H9 (cell line): ENCODE data around the gene TMEM184B. TPM values are rescaled to one million over a fixed set of nuclear protein-coding genes. Genes with fewer than 3 reads are reported as not detected.

ENCODE experiments used
- DNase-seq: peaks from one replicate; pipeline ENCODE4 v3.0.0-alpha.2; 2017
- H2AFZ ChIP-seq: one replicate; pipeline ENCODE4 v1.6.1; 2013; ENCODE audit warnings: mild to moderate bottlenecking, low read length, control low read depth, moderate library complexity
- H2AK5ac ChIP-seq: 2 replicates; pipeline ENCODE4 v1.6.1; 2013; ENCODE audit warnings: low read length, control low read depth, mixed read lengths; ENCODE audit not compliant: insufficient read length
- H2BK120ac ChIP-seq: one replicate; pipeline ENCODE4 v1.6.1; 2013; ENCODE audit warnings: low read depth, mild to moderate bottlenecking, low read length, control low read depth, inconsistent platforms; ENCODE audit not compliant: poor library complexity, severe bottlenecking
- H2BK12ac ChIP-seq: 2 replicates; pipeline ENCODE4 v1.6.1; 2013; ENCODE audit warnings: low read length, control low read depth, mixed read lengths, low read depth; ENCODE audit not compliant: insufficient read length
- H2BK15ac ChIP-seq: 2 replicates; pipeline ENCODE4 v1.6.1; 2013; ENCODE audit warnings: low read depth, low read length, control low read depth
- H2BK20ac ChIP-seq: one replicate; pipeline ENCODE4 v1.6.1; 2013; ENCODE audit warnings: low read depth, mild to moderate bottlenecking, low read length, control low read depth, inconsistent platforms; ENCODE audit not compliant: poor library complexity, severe bottlenecking
- H2BK5ac ChIP-seq: 2 replicates; pipeline ENCODE4 v1.6.1; 2013; ENCODE audit warnings: low read length, control low read depth, mixed read lengths; ENCODE audit not compliant: insufficient read length
- H3K14ac ChIP-seq: 2 replicates; pipeline ENCODE4 v1.6.1; 2013; ENCODE audit warnings: low read length, control low read depth; ENCODE audit not compliant: insufficient read depth
- H3K18ac ChIP-seq: 2 replicates; pipeline ENCODE4 v1.6.1; 2013; ENCODE audit warnings: low read depth, mild to moderate bottlenecking, mixed read lengths, low read length, control low read depth; ENCODE audit not compliant: insufficient read length
- H3K23ac ChIP-seq: 2 replicates; pipeline ENCODE4 v1.6.1; 2013; ENCODE audit warnings: low read length, control low read depth, mixed read lengths, low read depth; ENCODE audit not compliant: insufficient read length
- H3K23me2 ChIP-seq: 2 replicates; pipeline ENCODE4 v1.6.1; 2013; ENCODE audit warnings: low read depth, mild to moderate bottlenecking, mixed read lengths, low read length, control low read depth; ENCODE audit not compliant: insufficient read length, poor library complexity, severe bottlenecking
- H3K27ac ChIP-seq: 2 replicates; pipeline ENCODE4 v1.5.1; 2013; ENCODE audit warnings: low read length, control low read depth, mixed read lengths, low read depth; ENCODE audit not compliant: insufficient read length
- H3K27me3 ChIP-seq: 2 replicates; pipeline ENCODE4 v1.6.1; 2013; ENCODE audit warnings: low read length, control low read depth, inconsistent platforms; ENCODE audit not compliant: insufficient read depth
- H3K4ac ChIP-seq: 2 replicates; pipeline ENCODE4 v1.6.1; 2013; ENCODE audit warnings: low read depth, mild to moderate bottlenecking, control low read depth, inconsistent platforms, low read length, moderate library complexity
- H3K4me1 ChIP-seq: 2 replicates; pipeline ENCODE4 v1.6.1; 2013; ENCODE audit warnings: low read length, control low read depth, inconsistent platforms; ENCODE audit not compliant: insufficient read depth
- H3K4me2 ChIP-seq: 2 replicates; pipeline ENCODE4 v1.6.1; 2013; ENCODE audit warnings: low read length, control low read depth, mixed read lengths; ENCODE audit not compliant: insufficient read length, insufficient read depth
- H3K56ac ChIP-seq: 2 replicates; pipeline ENCODE4 v1.6.1; 2013; ENCODE audit warnings: low read depth, mild to moderate bottlenecking, mixed read lengths, low read length, control low read depth; ENCODE audit not compliant: insufficient read length
- H3K79me1 ChIP-seq: 2 replicates; pipeline ENCODE4 v1.6.1; 2013; ENCODE audit warnings: low read depth, mild to moderate bottlenecking, moderate library complexity, low read length, control low read depth, inconsistent platforms; ENCODE audit not compliant: insufficient read depth, poor library complexity, severe bottlenecking
- H3K79me2 ChIP-seq: 2 replicates; pipeline ENCODE4 v1.6.1; 2013; ENCODE audit warnings: low read length, control low read depth, inconsistent platforms; ENCODE audit not compliant: insufficient read depth
- H3K9ac ChIP-seq: 2 replicates; pipeline ENCODE4 v1.6.1; 2013; ENCODE audit warnings: low read length, control low read depth, mixed read lengths; ENCODE audit not compliant: insufficient read length; ENCODE audit errors: extremely low read depth
- H3K9me3 ChIP-seq: one replicate; pipeline ENCODE4 v1.6.1; 2013; ENCODE audit warnings: low read depth, low read length, inconsistent platforms; ENCODE audit not compliant: control insufficient read depth
- H3T11ph ChIP-seq: one replicate; pipeline ENCODE4 v1.6.1; 2013; ENCODE audit warnings: mild to moderate bottlenecking, low read length, control low read depth, inconsistent platforms
- H4K20me1 ChIP-seq: one replicate; pipeline ENCODE4 v1.6.1; 2013; ENCODE audit not compliant: control insufficient read depth, insufficient read length, insufficient read depth
- H4K5ac ChIP-seq: 2 replicates; pipeline ENCODE4 v1.6.1; 2013; ENCODE audit warnings: low read depth, mild to moderate bottlenecking, mixed read lengths, low read length, control low read depth; ENCODE audit not compliant: insufficient read length
- H4K8ac ChIP-seq: replicated peaks from 2 replicates; pipeline ENCODE4 v1.6.1; 2013; ENCODE audit warnings: low read length, control low read depth, mixed read lengths, low read depth; ENCODE audit not compliant: insufficient read length
- H4K91ac ChIP-seq: 2 replicates; pipeline ENCODE4 v1.6.1; 2013; ENCODE audit warnings: low read depth, mild to moderate bottlenecking, moderate library complexity, mixed read lengths, low read length, control low read depth; ENCODE audit not compliant: insufficient read length
- H3K27ac Mint-ChIP-seq, 3 experiments: 2 replicates in 2 of 3; 3 replicates in 1 of 3; pipeline ENCODE4 v1.8.0; 2020 to 2021; ENCODE audit warnings: mixed read lengths in 3 of 3, mild to moderate bottlenecking in 1 of 3, moderate library complexity in 1 of 3
- H3K27me3 Mint-ChIP-seq: 2 replicates; pipeline ENCODE4 v1.8.0; 2021; ENCODE audit warnings: low read depth, mild to moderate bottlenecking, moderate library complexity, mixed read lengths
- H3K36me3 Mint-ChIP-seq, 3 experiments: 2 replicates in 2 of 3; 3 replicates in 1 of 3; pipeline ENCODE4 v1.8.0; 2020 to 2021; ENCODE audit warnings: low read depth in 3 of 3, mixed read lengths in 3 of 3; ENCODE audit not compliant: insufficient read depth in 1 of 3
- H3K4me1 Mint-ChIP-seq, 2 experiments: 2 replicates each; pipeline ENCODE4 v1.8.0; 2020; ENCODE audit warnings: mixed read lengths in 2 of 2
- H3K4me3 Mint-ChIP-seq, 2 experiments: 2 replicates in 1 of 2; 3 replicates in 1 of 2; pipeline ENCODE4 v1.8.0; 2020 to 2021; ENCODE audit warnings: mild to moderate bottlenecking in 2 of 2, mixed read lengths in 2 of 2, moderate library complexity in 1 of 2
- H3K9me3 Mint-ChIP-seq, 2 experiments: 2 replicates in 1 of 2; 3 replicates in 1 of 2; pipeline ENCODE4 v1.8.0; 2020; ENCODE audit warnings: mild to moderate bottlenecking in 2 of 2, mixed read lengths in 2 of 2, moderate library complexity in 1 of 2
- CTCF ChIP-seq: fragments of 200-600 bp; sonication (generic); conservative IDR thresholded peaks from 3 replicates; pipeline ENCODE4 v1.8.0; 2021; ENCODE audit warnings: antibody characterized with exemption, mild to moderate bottlenecking
- WGBS: extraction: QIAGEN DNeasy Blood & Tissue Kit; methylation state at CpG from one replicate; pipeline ENCODE4 v1.1.7; 2013; ENCODE audit warnings: missing lambda C conversion rate, low lambda C conversion rate, mixed read lengths; ENCODE audit not compliant: insufficient read length; ENCODE audit errors: extremely low coverage; 5-methylcytosine and 5-hydroxymethylcytosine counted together
- total RNA-seq: library from RNA; stranded (reverse); gene quantifications from 2 replicates; pipeline ENCODE4 v1.2.1, GENCODE V29; 2021

The TMEM184B gene
- total RNA-seq, 1 experiment from 2014 or later: 58.5 TPM

- H3K79me1 ChIP-seq: no peaks in the 10 kb centered on the region
- H3K9me3 ChIP-seq: no peaks in the 10 kb centered on the region
- peak; percentile 92 for DNase-seq
- H3K27ac ChIP-seq: peak overlapping the region; percentile 71
- H2BK5ac ChIP-seq: no peak overlapping the region
- no peak overlapping the region for H2AK5ac ChIP-seq
- H3K4me2 ChIP-seq: no peak overlapping the region
- H4K20me1 ChIP-seq: no peaks in the 10 kb centered on the region
- Mint-ChIP-seq H3K9me3 (no peaks in the 10 kb centered on the region; a peak in 2 of 5 replicates), H3K27me3 (no peaks in the 10 kb centered on the region), H3K4me1 (peaks cover 23 to 45% of the 10 kb centered on the region in 2 experiments), H3K4me3 (peak overlapping the region in 1 of 2 experiments; percentile 47; a peak in 3 of 5 replicates), H3K27ac (peak overlapping the region; percentile 74 to 98 (median 94)), H3K36me3 (peaks cover 12 to 34% (median 30%) of the 10 kb centered on the region in 3 experiments; a peak in 6 of 7 replicates)
- H3K23ac ChIP-seq: no peak overlapping the region
- H2BK120ac ChIP-seq: no peak overlapping the region
- no peak overlapping the region for H3K4ac ChIP-seq
- no peak for TF ChIP-seq CTCF
- H3K14ac ChIP-seq: no peak overlapping the region
- H4K5ac ChIP-seq: no peak overlapping the region
- WGBS: no CpG with 5 or more reads among the region's 6 CpGs
- H2AFZ ChIP-seq: no peak overlapping the region
- H4K91ac ChIP-seq: no peak overlapping the region
- no peak overlapping the region for H3K56ac ChIP-seq
- H3K18ac ChIP-seq: no peak overlapping the region
- H3K4me1 ChIP-seq: no peaks in the 10 kb centered on the region
- no peaks in the 10 kb centered on the region for H3K79me2 ChIP-seq
- H3T11ph ChIP-seq: no peak overlapping the region
- no peaks in the 10 kb centered on the region for H3K27me3 ChIP-seq
- H4K8ac ChIP-seq: no peak overlapping the region
- no peak overlapping the region for H2BK15ac ChIP-seq
- no peaks in the 10 kb centered on the region for H3K23me2 ChIP-seq
- H2BK20ac ChIP-seq: no peak overlapping the region
- peak overlapping the region; percentile 24 for H3K9ac ChIP-seq
- no peak overlapping the region for H2BK12ac ChIP-seq
These were observed 32.0 kb downstream of the TMEM184B start for GRCh38 chr22:38240734-38241252.
